ENCODE results near the gene DCHS1. TPM values are rescaled to one million over a fixed set of nuclear protein-coding genes. Genes with fewer than 3 reads are reported as not detected.

The DCHS1 gene
- total RNA-seq, 1 donor from 2014 or later = 1.8 TPM

DNA sequence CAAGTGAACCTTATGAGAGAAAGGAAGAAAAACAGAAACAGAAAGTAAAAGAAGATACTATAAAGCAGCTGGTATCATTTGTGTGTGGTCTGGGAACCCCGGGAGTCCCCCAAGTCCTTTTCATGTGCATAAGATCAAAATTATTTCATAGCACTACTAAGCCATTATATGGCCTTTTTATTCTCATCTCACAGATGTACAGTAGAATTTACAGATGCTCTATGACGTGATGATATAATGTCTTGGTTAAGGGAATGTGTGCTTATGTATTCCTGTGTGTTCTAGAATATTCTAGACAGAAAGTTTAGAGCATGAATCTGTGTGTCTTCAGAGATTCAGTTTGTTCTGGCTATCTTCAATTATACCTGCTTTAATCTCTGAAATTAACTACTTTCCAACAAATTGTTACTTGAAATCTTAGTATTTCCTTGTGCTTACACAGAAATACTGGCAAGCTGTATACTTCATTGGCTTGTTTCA lies 27.8 kb downstream of the DCHS1 start:
- TF ChIP-seq, protein P1, sequence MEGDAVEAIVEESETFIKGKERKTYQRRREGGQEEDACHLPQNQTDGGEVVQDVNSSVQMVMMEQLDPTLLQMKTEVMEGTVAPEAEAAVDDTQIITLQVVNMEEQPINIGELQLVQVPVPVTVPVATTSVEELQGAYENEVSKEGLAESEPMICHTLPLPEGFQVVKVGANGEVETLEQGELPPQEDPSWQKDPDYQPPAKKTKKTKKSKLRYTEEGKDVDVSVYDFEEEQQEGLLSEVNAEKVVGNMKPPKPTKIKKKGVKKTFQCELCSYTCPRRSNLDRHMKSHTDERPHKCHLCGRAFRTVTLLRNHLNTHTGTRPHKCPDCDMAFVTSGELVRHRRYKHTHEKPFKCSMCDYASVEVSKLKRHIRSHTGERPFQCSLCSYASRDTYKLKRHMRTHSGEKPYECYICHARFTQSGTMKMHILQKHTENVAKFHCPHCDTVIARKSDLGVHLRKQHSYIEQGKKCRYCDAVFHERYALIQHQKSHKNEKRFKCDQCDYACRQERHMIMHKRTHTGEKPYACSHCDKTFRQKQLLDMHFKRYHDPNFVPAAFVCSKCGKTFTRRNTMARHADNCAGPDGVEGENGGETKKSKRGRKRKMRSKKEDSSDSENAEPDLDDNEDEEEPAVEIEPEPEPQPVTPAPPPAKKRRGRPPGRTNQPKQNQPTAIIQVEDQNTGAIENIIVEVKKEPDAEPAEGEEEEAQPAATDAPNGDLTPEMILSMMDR (conservative IDR thresholded peaks at IDR 0.05; ENCODE audit: low read depth, low read length) = no peak
- no peak for DNase-seq (ENCODE audit: low read depth)
- H3K4me3 ChIP-seq (ENCODE audit: low read depth, low read length) = no peak overlapping the region

DNA sequence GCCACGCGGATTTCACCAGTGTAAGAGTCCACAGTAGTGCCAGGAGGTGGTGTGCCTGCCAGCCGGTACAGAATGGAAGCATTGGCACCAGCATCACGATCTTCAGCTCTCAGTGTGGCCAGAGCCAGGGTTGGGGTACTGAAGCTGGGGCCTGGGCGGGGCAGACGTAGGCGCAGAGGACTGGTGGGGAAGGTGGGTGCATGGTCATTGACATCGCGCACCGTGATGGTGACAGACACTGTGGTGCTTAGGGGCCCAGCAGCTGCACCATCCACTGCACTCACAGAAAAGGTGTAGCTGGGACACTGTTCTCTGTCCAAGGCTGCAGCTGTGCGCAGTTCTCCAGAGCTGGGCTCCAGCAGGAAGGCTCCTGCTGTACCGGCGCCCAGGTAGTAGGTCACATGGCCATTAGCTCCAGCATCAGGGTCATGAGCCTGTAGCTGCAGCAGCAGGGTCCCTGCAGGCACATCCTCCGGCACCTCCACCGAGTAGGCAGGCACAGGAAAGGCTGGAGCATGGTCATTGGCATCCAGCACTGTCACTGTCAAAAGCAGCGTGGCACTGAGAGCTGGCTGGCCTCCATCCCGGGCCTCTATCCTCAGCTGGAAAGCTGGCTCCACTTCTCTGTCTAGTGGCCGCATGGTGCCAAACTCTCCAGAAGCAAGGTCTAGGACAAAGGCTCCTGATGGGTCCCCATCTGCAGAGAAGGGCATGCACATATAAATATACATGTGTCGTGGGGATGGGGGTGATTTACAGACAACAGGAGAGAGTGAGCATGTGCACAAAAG lies 28.4 kb downstream of the DCHS1 start:
- no peak overlapping the region for H3K4me3 ChIP-seq (ENCODE audit: low read depth, low read length)
- TF ChIP-seq, protein P1 (conservative IDR thresholded peaks at IDR 0.05; ENCODE audit: low read depth, low read length) = no peak
- DNase-seq (ENCODE audit: low read depth) = no peak

DNA sequence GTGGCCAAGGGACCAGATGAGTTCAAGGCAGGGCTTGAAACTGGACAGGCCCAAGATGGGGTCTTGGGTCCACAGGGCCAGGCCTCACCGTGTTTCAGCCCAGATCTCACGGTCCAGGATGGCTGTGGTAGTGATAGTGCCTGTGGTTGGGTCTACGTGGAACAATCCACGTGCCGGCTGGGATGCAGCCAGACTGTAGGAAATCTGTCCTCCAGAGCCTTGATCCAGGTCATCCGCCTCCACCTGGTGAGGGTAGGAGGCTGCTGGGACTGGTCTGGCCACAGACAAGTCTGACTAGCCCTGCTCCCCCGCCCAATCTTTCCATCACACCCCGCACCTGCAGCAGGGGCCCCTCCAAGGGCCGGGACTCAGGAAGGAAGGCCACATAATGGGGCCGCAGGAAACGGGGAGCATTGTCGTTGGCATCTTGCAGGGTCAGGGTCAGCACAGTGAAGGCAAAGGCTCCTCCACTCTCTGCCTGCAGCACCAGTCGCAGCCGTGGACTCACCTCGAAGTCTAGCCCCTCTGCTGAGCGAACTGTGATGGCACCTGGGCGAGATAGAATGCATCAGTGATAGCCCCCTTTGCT lies 29.7 kb downstream of the DCHS1 start:
- TF ChIP-seq, protein P1 (conservative IDR thresholded peaks at IDR 0.05; ENCODE audit: low read depth, low read length) = no peak
- DNase-seq (ENCODE audit: low read depth) = no peak
- H3K4me3 ChIP-seq (ENCODE audit: low read depth, low read length) = no peak overlapping the region

DNA sequence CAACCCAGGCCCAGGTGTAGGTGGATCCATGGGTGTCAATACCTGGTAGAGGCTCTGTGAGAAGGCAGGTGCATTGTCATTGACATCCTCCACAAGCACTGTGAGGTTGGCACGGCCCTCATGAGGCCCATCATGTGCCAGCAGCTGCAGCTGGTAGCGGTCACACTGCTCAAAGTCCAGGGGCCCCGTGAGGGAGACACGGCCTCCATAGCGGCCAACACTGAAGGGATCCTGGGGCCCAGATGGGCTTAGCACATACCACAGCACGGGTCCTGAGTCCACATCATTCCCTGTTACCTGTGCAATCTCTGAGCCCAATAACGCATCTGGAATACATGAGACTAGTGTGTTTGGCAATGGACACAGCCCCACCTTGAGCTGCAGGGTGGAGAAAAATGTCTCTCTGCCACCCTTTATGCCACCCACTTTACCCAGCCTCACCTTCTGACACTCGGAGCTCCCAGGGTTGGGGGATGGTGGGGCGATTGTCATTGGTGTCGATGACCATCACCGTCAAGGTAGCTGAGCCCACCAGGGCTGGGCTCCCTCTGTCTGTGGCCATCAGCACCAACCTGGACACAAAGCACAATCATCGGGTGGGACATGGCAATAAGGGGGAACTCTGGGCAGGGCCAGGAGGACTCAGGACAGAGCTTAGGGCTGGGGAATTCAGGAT lies 30.3 kb downstream of the DCHS1 start:
- DNase-seq (ENCODE audit: low read depth) = no peak
- TF ChIP-seq, protein P1 (conservative IDR thresholded peaks at IDR 0.05; ENCODE audit: low read depth, low read length) = no peak
- H3K4me3 ChIP-seq (ENCODE audit: low read depth, low read length) = no peak overlapping the region

GRCh38 chr11:6623391-6624363 lies 31.9 kb downstream of the DCHS1 start:
- no peak overlapping the region for H3K4me3 ChIP-seq (ENCODE audit: low read depth, low read length)
- no peak for DNase-seq (ENCODE audit: low read depth)
- TF ChIP-seq, protein P1 (conservative IDR thresholded peaks at IDR 0.05; ENCODE audit: low read depth, low read length) = no peak

Data from epithelial cell of proximal tubule (primary cell).